Nucleus accumbens (tissue), 56 donors: Measurements from ENCODE around the gene ACTR8.

Source experiments
- DNase-seq, 56 donors: peaks; one replicate each; lab custom pipeline; 2025; lab: John Stamatoyannopoulos, UW

The ACTR8 gene

DNA sequence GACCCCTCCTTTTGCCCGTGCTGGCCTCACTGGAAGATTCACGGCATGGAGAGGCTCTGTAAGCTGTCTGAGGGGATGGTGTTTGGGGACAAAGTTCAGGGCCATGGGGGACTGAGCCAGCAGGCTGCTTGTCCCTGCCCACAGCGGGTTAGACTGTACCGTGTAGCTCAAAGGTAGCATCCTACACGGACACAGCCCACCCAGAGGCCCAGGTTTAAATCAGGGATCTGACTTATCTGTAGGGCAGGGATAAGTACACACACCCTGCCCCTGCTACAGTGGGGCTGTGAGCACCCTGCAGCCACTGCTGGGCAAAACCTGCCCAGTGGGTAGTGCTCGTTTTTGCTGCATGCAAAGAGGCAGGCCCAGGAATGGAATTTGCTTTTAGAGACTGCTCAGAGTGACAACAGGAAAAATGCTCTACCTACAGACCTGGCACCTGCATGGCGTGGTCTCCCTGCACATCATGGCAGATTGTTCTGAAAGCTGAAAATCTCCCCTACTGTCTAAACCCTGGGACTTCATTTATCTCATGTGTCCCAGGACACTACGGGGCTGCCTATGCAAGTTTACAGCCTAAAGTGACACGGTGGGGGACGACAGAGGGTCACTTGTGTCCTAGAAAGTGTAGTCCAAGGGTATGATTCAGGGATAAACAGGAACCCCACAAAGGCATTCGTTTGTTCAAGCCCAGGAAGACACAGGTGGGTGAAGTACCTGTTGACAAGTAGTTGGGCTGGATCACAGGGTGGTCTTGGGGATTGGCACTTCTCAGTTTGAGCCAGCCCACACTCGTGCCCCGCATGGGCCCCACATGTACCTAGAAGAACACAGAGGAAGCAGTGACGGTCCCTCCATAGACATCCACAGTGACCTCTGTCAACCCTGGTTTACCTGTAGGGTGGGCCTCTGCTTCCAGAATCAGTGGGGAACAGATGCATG, 63.5 kb downstream of the ACTR8 start:
- no peak for DNase-seq

DNA sequence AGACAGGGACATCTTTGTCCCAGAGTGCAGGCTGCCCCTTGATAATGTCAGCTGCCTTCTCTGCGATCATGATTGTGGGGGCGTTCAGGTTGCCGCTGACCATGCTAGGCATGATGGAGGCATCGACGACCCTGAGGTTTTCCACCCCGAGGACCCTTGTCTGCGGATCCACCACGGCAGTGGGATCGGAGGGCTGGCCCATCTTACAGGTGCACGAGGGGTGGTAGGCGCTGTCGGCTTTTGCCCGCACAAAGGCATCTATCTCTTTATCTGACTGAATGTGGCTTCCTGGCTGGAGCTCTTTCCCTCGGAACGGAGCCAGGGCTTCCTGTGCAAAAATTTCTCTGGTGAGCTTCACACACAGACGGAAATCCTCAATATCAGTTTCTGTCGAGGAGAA, 64.1 kb downstream of the ACTR8 start:
- no peak for DNase-seq

DNA sequence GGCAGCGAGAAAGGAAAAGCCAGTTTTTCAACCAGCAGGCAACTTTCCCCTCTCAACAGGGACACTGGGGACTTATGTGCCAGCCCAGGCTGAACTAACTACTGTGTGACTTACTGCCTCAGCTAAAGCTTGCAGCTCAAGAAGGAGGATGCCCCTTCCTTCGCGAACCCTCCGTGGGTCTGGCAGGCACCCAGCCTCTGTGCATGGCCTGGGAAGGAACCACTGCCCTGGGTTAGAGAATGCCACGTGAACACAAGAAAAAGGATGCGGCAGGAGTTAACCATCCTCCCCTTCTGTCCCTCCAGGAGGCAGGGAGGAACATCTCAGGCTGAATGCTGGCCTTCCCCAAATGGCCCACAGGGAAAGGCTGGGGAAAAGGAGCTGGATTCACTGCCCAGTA, 64.7 kb downstream of the ACTR8 start:
- no peak for DNase-seq
